Prostate gland (tissue), 2 donors: ENCODE results near the gene KRT78.

Source experiments
- CTCF ChIP-seq, 4 experiments: fragments of 200-600 bp in 2 of 4; fragments of 450-650 bp in 2 of 4; sonication (generic) in 2 of 4; IDR thresholded peaks; 1 replicate in 3 of 4; 2 replicates in 1 of 4; pipeline ENCODE4 v1.5.1; 2016 to 2019; ENCODE audit warnings: antibody characterized with exemption in 4 of 4, mild to moderate bottlenecking in 2 of 4, moderate library complexity in 2 of 4
- POLR2A ChIP-seq: fragments of 450-650 bp; IDR thresholded peaks from one replicate; pipeline ENCODE4 v1.6.1; 2016; ENCODE audit warnings: antibody characterized with exemption, mild to moderate bottlenecking
- POLR2AphosphoS5 ChIP-seq: sonication (generic); formaldehyde crosslinking; IDR thresholded peaks from one replicate; pipeline ENCODE4 v1.6.1; 2017; ENCODE audit warnings: antibody characterized with exemption

- TF ChIP-seq POLR2AphosphoS5 (no peak), CTCF (IDR thresholded peaks at IDR 0.05) (no peak), POLR2A (no peak)
These were observed 43.5 kb upstream of the KRT78 start for GRCh38 chr12:52892207-52892852.
